ENCODE measurements around the gene SPACA6. TPM values are rescaled to one million over a fixed set of nuclear protein-coding genes. Genes with fewer than 3 reads are reported as not detected.

Gene SPACA6
- total RNA-seq, 1 experiment from 2014 or later, result 18.9 TPM

DNA sequence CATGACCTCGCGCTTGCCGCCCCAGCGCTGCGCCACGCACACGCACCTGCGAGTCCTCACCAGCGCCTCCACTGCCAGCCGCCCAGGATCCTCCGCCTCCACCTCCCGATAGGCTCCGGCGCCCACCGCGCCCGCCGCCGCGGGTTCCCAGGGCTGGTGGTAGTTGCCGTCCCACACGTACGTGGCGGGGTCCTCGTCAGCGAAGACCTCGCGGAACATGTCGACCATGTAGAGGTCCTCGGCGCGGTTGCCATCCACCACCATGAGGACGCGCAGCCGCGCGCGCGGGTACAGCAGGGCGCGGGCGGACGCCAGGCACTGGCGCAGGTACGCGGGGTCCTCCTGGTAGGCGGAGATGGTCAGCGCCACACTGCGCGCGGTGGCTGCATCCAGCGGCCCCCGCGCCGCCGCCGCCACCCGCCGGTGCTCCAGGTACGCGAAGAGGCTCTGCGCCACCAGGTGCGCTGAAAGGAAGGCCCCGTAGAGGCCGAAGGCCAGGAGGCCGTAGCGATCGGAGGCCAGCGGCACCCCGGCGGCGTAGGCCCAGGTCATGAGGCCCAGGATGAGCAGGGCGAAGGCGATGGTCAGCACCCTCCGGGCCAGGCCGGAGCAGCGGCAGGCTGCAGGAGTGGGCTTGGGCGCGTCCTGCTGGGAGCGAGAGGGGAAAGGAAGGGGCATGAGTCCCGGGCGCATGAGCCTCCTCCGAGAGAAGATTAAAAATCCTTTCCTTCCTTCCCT is 26.3 kb downstream of the SPACA6 start:
- TF ChIP-seq, protein P1, sequence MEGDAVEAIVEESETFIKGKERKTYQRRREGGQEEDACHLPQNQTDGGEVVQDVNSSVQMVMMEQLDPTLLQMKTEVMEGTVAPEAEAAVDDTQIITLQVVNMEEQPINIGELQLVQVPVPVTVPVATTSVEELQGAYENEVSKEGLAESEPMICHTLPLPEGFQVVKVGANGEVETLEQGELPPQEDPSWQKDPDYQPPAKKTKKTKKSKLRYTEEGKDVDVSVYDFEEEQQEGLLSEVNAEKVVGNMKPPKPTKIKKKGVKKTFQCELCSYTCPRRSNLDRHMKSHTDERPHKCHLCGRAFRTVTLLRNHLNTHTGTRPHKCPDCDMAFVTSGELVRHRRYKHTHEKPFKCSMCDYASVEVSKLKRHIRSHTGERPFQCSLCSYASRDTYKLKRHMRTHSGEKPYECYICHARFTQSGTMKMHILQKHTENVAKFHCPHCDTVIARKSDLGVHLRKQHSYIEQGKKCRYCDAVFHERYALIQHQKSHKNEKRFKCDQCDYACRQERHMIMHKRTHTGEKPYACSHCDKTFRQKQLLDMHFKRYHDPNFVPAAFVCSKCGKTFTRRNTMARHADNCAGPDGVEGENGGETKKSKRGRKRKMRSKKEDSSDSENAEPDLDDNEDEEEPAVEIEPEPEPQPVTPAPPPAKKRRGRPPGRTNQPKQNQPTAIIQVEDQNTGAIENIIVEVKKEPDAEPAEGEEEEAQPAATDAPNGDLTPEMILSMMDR (conservative IDR thresholded peaks at IDR 0.05), result no peak
- peaks cover 0 to 33% of the 10 kb centered on the region in 2 experiments; a peak in 4 of 5 replicates for H3K9me3 Mint-ChIP-seq
- H3K79me1 ChIP-seq (ENCODE audit: insufficient read depth, low read depth, low read length, poor library complexity, severe bottlenecking), result no peaks in the 10 kb centered on the region
- no peak overlapping the region for H3K56ac ChIP-seq (ENCODE audit: insufficient read length, low read depth, low read length)
- H2BK5ac ChIP-seq (ENCODE audit: insufficient read length, low read length), result no peak overlapping the region
- H3K14ac ChIP-seq (ENCODE audit: insufficient read depth, low read length), result peak overlapping the region; percentile 14; the same call in 1 of the 2 replicates
- no peak overlapping the region for H2BK15ac ChIP-seq (ENCODE audit: low read depth, low read length)
- peaks cover 76% of the 10 kb centered on the region for H3K27me3 Mint-ChIP-seq (ENCODE audit: low read depth)
- H3K79me2 ChIP-seq (ENCODE audit: insufficient read depth, low read length), result no peaks in the 10 kb centered on the region
- no peak overlapping the region for H3K9ac ChIP-seq (ENCODE audit: extremely low read depth, insufficient read length, low read length)
- peak overlapping the region; percentile 44 for H3K4me2 ChIP-seq (ENCODE audit: insufficient read depth, insufficient read length, low read length)
- H3K23me2 ChIP-seq (ENCODE audit: insufficient read length, low read depth, low read length, poor library complexity, severe bottlenecking), result peaks cover 9% of the 10 kb centered on the region
- peak; percentile 62 for DNase-seq
- H3K27me3 ChIP-seq (ENCODE audit: insufficient read depth, low read length), result peaks cover 6% of the 10 kb centered on the region; the same call in 1 of the 2 replicates
- H3K4me3 Mint-ChIP-seq, result peak overlapping the region; percentile 60 to 73
- no peak overlapping the region for H3K27ac ChIP-seq (ENCODE audit: insufficient read length, low read depth, low read length)
- H2AK5ac ChIP-seq (ENCODE audit: insufficient read length, low read length), result no peak overlapping the region
- no peak overlapping the region for H4K8ac ChIP-seq (replicated peaks; ENCODE audit: insufficient read length, low read depth, low read length)
- no peak overlapping the region for H2BK20ac ChIP-seq (ENCODE audit: low read depth, low read length, poor library complexity, severe bottlenecking)
- H4K5ac ChIP-seq (ENCODE audit: insufficient read length, low read depth, low read length), result no peak overlapping the region
- no peak overlapping the region for H2BK120ac ChIP-seq (ENCODE audit: low read depth, low read length, poor library complexity, severe bottlenecking)
- H4K20me1 ChIP-seq (ENCODE audit: control insufficient read depth, insufficient read depth, insufficient read length), result no peaks in the 10 kb centered on the region
- H4K91ac ChIP-seq (ENCODE audit: insufficient read length, low read depth, low read length), result no peak overlapping the region
- no peak overlapping the region for H2BK12ac ChIP-seq (ENCODE audit: insufficient read length, low read depth, low read length)
- no peaks in the 10 kb centered on the region for H3K36me3 Mint-ChIP-seq (ENCODE audit: insufficient read depth in 1 of 3, low read depth in 3 of 3)
- no peak overlapping the region for H3K18ac ChIP-seq (ENCODE audit: insufficient read length, low read depth, low read length)
- no peak overlapping the region for H2AFZ ChIP-seq (ENCODE audit: low read length)
- no CpG with 5 or more reads among the region's 83 CpGs for WGBS (ENCODE audit: extremely low coverage, insufficient read length, low lambda C conversion rate)
- no peaks in the 10 kb centered on the region for H3K4me1 ChIP-seq (ENCODE audit: insufficient read depth, low read length)
- no peak overlapping the region for H3K27ac Mint-ChIP-seq
- H3K23ac ChIP-seq (ENCODE audit: insufficient read length, low read depth, low read length), result no peak overlapping the region
- no peaks in the 10 kb centered on the region for H3K9me3 ChIP-seq (ENCODE audit: control insufficient read depth, low read depth, low read length)
- H3K4ac ChIP-seq (ENCODE audit: low read depth, low read length), result no peak overlapping the region
- H3K4me1 Mint-ChIP-seq, result peaks cover 4% of the 10 kb centered on the region in 2 experiments; a peak in 1 of 4 replicates
- no peak overlapping the region for H3T11ph ChIP-seq (ENCODE audit: low read length)
